Left lung (tissue), 10 donors: Measurements from ENCODE around the gene LITAF. TPM values are rescaled to one million over a fixed set of nuclear protein-coding genes. Genes with fewer than 3 reads are reported as not detected.

Source experiments
- ATAC-seq: fragments of 200-7000 bp; cut with Tn5 transposase; one replicate; pipeline ENCODE4 v1.9.1; 2020; ENCODE audit warnings: moderate library complexity
- DNase-seq, 4 donors: peaks; one replicate each; pipeline ENCODE4 v3.0.0-alpha.2; 2013 to 2020
- H3K27ac ChIP-seq, 2 donors: fragments of 200-600 bp; sonication (generic) in 1 of 2; one replicate each; pipeline versions ENCODE4 v1.5.0 to v1.8.0; 2020 to 2021
- H3K27me3 ChIP-seq, 2 donors: fragments of 200-600 bp; sonication (generic) in 1 of 2; one replicate each; pipeline versions ENCODE4 v1.5.0 to v1.8.0; 2020 to 2021
- H3K36me3 ChIP-seq, 2 donors: fragments of 200-600 bp; sonication (generic) in 1 of 2; one replicate each; pipeline versions ENCODE4 v1.5.0 to v1.8.0; 2020 to 2021
- H3K4me1 ChIP-seq, 2 donors: fragments of 200-600 bp; one replicate each; pipeline ENCODE4 v1.8.0; 2021
- H3K4me3 ChIP-seq, 2 donors: fragments of 200-600 bp; sonication (generic) in 1 of 2; one replicate each; pipeline versions ENCODE4 v1.5.0 to v1.8.0; 2020 to 2021; ENCODE audit warnings: mild to moderate bottlenecking in 1 of 2
- H3K9me3 ChIP-seq, 2 donors: fragments of 200-600 bp; sonication (generic) in 1 of 2; one replicate each; pipeline versions ENCODE4 v1.5.0 to v1.8.0; 2020 to 2021
- intact Hi-C, 2 donors: fragments of 100-400 bp; cut with DNase I; formaldehyde crosslinking; loops; one replicate each; pipeline versions ENCODE4 v1.11.2 to v1.14.2; 2022
- polyA plus RNA-seq, 6 donors: library from polyadenylated mRNA; unstranded; fragments of 120-200 nt; gene quantifications; one replicate each; pipeline ENCODE4 v1.2.1, GENCODE V29; 2013; ENCODE audit not compliant: insufficient read length in 6 of 6
- total RNA-seq, 2 donors: library from RNA; stranded (reverse); fragmentation: NEBNext Ultra II Directional; extraction: Animal tissue kit (Norgen Biotek cat#: 25700); gene quantifications; one replicate each; pipeline ENCODE4 v1.2.1, GENCODE V29; 2021
- TF ChIP-seq, protein P1 (sequence below), 2 donors: fragments of 200-600 bp; sonication (generic) in 1 of 2; IDR thresholded peaks; one replicate each; pipeline versions ENCODE4 v1.5.0 to v1.8.0; 2021; ENCODE audit warnings: antibody characterized with exemption in 2 of 2
- donor health status: DM: no; HTN: yes; CAD: no.
- donor health status: DM: no; HTN: no; CAD: no.

Gene LITAF
- total and polyA plus RNA-seq, 8 donors = 117 to 277 (median 125) TPM

DNA sequence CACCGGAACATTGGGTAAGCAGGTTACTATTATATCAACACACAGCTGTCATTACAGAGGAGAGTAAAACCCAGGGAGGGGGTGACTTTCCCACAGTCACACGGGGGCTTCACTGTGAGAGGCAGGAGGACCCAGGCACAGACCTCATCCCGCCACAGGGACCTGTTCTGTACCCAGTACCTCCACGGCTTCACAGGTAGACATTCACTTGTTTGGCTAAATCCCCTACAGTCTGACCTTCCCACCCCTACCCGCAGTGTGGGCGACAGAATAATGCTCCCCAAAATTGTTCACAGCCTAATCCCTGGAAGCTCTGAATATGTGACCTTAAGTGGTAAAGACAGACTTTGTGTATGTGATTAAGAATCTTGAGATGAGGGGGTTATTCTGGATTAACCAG, 16.5 kb downstream of the LITAF start:
- intact Hi-C loops = no loop called here
- DNase-seq (no peak), ATAC-seq (no peak)
- H3K4me1 ChIP-seq = peaks cover 0 to 72% of the 10 kb centered on the region in 2 donors
- no peaks in the 10 kb centered on the region for H3K27me3 ChIP-seq
- H3K4me3 ChIP-seq = no peak overlapping the region
- H3K36me3 ChIP-seq = peaks cover 0 to 77% of the 10 kb centered on the region in 2 donors
- H3K27ac ChIP-seq = no peak overlapping the region
- TF ChIP-seq, protein P1, sequence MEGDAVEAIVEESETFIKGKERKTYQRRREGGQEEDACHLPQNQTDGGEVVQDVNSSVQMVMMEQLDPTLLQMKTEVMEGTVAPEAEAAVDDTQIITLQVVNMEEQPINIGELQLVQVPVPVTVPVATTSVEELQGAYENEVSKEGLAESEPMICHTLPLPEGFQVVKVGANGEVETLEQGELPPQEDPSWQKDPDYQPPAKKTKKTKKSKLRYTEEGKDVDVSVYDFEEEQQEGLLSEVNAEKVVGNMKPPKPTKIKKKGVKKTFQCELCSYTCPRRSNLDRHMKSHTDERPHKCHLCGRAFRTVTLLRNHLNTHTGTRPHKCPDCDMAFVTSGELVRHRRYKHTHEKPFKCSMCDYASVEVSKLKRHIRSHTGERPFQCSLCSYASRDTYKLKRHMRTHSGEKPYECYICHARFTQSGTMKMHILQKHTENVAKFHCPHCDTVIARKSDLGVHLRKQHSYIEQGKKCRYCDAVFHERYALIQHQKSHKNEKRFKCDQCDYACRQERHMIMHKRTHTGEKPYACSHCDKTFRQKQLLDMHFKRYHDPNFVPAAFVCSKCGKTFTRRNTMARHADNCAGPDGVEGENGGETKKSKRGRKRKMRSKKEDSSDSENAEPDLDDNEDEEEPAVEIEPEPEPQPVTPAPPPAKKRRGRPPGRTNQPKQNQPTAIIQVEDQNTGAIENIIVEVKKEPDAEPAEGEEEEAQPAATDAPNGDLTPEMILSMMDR (IDR thresholded peaks at IDR 0.05) = no peak
- H3K9me3 ChIP-seq = no peaks in the 10 kb centered on the region

DNA sequence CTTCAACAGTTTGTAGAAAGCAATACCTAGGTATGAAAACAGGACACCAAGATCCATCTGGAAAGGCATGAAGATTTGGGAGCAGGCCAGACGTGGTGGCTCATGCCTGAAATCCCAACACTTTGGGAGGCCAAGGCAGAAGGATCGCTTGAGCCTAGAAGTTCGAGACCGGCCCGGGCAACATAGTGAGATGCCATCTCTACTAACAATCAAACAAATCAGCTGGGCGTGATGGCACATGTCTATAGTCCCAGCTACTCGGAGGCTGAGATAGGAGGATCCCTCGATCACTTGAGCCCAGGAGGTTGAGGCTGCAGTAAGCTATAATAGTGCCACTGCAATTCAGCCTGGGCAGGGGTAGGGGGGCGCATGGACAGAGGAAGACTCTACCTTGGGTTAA, 20.3 kb downstream of the LITAF start:
- no peak for DNase-seq
- Histone ChIP-seq H3K27me3 (no peaks in the 10 kb centered on the region), H3K4me3 (no peak overlapping the region), H3K36me3 (peaks cover 0 to 67% of the 10 kb centered on the region in 2 donors), H3K4me1 (peaks cover 0 to 72% of the 10 kb centered on the region in 2 donors), H3K9me3 (no peaks in the 10 kb centered on the region), H3K27ac (no peak overlapping the region)
- no peak for ATAC-seq
- intact Hi-C loops = no loop called here
- TF ChIP-seq, protein P1 (IDR thresholded peaks at IDR 0.05) = no peak

DNA sequence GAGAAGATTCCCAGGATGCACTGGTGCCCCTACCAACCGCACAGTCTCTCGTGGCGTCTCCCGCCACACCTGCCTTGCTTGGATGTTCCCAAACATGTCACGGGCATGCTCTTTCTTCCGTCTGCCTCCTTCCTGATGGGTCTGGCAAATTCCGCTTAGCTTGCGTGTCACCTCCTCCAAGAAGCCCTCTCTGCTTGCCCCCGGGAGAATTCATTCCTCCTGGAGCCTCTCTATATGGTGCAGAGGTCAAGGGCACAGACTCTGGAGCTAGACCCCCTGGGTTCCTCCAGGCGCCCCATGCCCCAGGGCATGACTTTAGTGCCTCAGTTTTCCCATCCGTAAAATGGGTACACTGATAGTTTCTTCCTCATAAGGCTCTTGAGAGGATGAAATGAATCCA, 21.1 kb downstream of the LITAF start:
- Histone ChIP-seq H3K27me3 (no peaks in the 10 kb centered on the region), H3K27ac (no peak overlapping the region), H3K9me3 (no peaks in the 10 kb centered on the region), H3K4me3 (no peak overlapping the region), H3K4me1 (peaks cover 0 to 72% of the 10 kb centered on the region in 2 donors), H3K36me3 (peaks cover 0 to 67% of the 10 kb centered on the region in 2 donors)
- DNase-seq (no peak), ATAC-seq (no peak)
- TF ChIP-seq, protein P1 (IDR thresholded peaks at IDR 0.05) = no peak
- intact Hi-C loops = no loop called here

DNA sequence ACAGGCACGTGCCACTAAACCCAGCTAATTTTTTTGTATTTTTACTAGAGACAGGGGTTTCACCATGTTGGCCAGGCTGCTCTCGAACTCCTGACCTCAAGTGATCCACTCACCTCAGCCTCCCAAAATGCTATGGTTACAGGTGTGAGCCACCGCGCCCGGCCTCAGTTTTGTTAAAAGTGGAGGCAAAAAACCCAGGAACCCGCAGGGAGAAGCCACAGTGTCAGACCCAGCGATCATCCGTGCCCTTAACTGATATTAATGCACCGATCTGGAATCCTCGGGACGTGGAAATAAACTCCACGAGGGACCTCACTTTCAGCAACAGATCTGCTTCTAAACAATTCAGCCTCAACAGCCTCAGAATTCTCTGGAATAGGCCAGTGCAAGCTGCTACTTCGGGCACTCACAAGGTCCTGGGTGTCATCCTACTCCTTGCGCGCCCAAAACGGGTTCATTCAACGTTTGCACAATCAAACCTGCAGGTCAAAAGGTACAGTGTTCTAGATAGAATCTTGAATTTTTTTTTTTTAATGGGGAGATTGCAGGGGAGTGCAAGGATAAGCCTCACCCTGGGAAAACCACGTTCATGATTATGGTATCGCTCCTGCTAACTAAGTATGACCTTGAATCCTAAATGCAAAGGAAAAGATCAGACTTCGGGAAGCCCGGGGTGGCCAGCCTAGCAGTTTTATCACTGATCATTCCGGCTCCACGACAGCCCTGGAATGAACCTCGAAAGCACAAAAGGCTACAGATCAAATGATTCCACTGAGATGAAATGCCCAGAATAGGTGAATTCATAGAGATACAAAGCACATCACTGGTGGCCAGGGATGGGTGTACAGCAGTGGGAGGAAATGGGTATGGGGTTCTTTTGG, 22.4 kb downstream of the LITAF start:
- Histone ChIP-seq H3K36me3 (peaks cover 0 to 59% of the 10 kb centered on the region in 2 donors), H3K27ac (no peak overlapping the region), H3K27me3 (no peaks in the 10 kb centered on the region), H3K4me1 (peaks cover 0 to 66% of the 10 kb centered on the region in 2 donors), H3K4me3 (no peak overlapping the region), H3K9me3 (no peaks in the 10 kb centered on the region)
- no peak for DNase-seq
- intact Hi-C loops = no loop called here
- no peak for ATAC-seq
- TF ChIP-seq, protein P1 (IDR thresholded peaks at IDR 0.05) = no peak

DNA sequence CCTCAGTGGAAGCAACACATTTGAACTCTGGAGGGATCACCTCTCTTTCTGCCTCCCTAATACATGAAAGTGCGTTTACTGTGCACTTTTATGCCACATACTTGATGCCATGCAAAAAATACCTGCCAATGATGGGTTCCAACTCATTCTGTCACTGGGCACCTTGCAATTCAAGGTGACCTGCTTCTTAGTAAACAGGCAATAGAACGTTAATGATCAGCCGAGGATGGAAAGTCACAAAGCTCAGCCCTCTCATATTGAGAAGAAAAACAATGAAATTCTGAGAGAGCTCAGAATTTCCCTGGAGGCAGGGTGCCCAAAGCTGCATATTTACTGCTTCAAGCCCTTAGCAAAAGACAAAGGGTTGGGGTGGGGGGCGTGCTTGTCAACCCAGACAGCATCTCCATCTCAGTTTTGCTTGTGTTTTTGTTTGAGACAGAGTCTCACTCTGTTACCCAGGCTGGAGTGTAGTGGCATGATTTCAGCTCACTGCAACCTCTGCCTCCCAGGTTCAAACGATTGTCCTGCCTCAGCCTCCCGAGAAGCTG, 23.2 kb downstream of the LITAF start:
- intact Hi-C loops = no loop called here
- Histone ChIP-seq H3K4me3 (no peak overlapping the region), H3K4me1 (peaks cover 0 to 66% of the 10 kb centered on the region in 2 donors), H3K27ac (no peak overlapping the region), H3K36me3 (peaks cover 0 to 57% of the 10 kb centered on the region in 2 donors), H3K9me3 (no peaks in the 10 kb centered on the region), H3K27me3 (no peaks in the 10 kb centered on the region)
- no peak for ATAC-seq
- no peak for DNase-seq
- TF ChIP-seq, protein P1 (IDR thresholded peaks at IDR 0.05) = no peak
